Measurements from ENCODE around the gene PLEKHO2.
A peak's percentile ranks its signal among the peaks of the same experiment; 100 is the strongest.
"Not testable (repeated sequence)": the region's sequence is repeated elsewhere in the genome, so short reads cannot be mapped to it uniquely, and the experiment has no call there.

PLEKHO2 gene

DNA sequence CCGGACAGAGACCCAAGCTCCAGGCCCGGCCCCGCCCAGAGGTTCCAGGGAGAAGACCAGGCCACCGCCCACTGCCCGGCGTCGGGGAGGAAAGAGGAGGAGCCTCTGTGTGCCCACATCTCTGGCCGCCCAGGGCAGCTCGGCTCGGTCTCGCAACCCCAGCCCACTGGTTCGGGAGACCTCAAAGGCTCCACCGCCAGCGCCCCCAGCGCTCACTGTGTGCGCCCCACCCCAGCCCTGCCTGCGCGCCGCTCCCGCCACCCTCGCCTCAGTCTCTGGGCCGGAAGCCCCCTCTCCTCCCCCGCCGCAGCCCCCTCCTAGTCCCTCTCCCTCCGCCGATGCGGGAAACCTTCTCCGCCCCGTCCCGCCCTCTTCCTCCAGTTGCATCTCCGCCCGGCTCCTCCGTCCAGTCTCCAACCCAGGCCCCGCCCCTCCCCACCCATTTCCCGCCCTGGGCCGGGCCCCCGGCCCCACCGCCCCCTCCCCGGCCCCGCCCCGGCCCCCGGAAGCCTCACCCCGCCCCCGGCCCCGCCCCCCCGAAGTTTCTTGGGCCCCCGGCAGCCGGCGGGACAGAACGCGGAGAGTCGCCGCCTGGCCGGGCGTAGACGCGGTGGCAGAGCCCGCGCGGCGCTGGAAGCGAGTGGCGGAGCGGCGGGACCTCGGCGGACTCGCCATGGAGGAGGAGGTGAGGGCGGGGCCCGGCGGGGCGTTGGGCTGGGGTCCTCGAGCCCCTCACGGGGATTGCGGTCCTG is at the start of gene PLEKHO2:
PLEKHO2 (plus strand) TSS at position 572 of the 752 bp plus-strand sequence; CDS start at position 674, 102 bp downstream.
- peak; percentile 87 for DNase-seq

DNA sequence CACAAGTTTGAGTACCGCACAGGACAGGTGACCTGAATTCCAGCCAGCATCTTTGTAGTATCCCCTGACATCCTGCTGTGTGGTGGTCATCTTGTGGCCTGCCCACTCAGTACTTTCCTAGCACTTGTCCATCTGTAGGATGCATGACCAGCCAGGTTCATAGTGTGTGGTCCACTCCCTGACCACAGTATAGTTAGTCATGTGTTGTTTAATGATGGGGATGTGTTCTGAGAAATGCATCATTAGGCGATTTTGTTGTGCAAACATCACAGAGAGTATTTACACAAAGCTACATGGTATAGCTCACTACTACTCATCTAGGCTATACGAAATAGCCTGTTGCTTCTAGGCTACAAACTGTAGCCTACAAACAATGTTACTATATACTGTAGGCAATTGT is 49.4 kb upstream of the PLEKHO2 start:
- DNase-seq = no peak

GRCh38 chr15:64795299-64795698 is 46.4 kb upstream of the PLEKHO2 start:
- DNase-seq = not testable (repeated sequence)

GRCh38 chr15:64795921-64796320 is 45.8 kb upstream of the PLEKHO2 start:
- not testable (repeated sequence) for DNase-seq

DNA sequence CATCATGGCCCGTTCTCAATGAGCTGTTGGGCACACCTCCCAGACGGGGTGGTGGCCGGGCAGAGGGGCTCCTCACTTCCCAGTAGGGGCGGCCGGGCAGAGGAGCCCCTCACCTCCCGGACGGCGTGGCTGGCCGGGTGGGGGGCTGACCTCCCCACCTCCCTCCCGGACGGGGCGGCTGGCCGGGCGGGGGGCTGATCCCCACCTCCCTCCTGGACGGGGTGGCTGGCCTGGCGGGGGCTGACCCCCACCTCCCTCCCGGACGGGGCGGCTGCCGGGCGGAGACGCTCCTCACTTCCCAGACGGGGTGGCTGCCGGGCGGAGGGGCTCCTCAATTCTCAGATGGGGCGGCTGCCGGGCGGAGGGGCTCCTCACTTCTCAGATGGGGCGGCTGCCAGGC is 42.8 kb upstream of the PLEKHO2 start:
- not testable (repeated sequence) for DNase-seq

- DNase-seq = no peak
Observed at GRCh38 chr15:64800476-64800875, 41.2 kb upstream of the PLEKHO2 start.

DNA sequence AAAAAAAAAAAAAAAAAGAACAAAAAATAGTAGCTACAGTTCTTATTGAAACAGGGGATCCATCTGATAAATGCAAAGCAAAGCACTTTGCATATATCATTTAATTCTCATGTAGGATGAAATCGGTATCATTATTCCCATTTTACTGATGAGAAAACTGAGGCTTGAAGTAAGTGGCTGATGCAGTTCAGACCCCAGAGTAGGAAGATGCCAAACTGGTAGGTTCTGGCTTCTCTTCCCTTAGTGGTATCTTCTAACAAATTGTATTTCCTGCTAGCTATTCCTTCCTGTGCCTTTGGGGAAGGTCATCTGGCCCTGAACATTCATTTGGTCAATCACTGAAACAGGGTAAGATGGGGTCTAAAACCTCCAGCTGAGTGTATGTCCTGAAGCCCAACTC is 38.2 kb upstream of the PLEKHO2 start:
- no peak for DNase-seq

- no peak for DNase-seq
Observed at GRCh38 chr15:64804619-64805018, 37.1 kb upstream of the PLEKHO2 start.

- DNase-seq = no peak
Observed at GRCh38 chr15:64806509-64806908, 35.2 kb upstream of the PLEKHO2 start.

DNA sequence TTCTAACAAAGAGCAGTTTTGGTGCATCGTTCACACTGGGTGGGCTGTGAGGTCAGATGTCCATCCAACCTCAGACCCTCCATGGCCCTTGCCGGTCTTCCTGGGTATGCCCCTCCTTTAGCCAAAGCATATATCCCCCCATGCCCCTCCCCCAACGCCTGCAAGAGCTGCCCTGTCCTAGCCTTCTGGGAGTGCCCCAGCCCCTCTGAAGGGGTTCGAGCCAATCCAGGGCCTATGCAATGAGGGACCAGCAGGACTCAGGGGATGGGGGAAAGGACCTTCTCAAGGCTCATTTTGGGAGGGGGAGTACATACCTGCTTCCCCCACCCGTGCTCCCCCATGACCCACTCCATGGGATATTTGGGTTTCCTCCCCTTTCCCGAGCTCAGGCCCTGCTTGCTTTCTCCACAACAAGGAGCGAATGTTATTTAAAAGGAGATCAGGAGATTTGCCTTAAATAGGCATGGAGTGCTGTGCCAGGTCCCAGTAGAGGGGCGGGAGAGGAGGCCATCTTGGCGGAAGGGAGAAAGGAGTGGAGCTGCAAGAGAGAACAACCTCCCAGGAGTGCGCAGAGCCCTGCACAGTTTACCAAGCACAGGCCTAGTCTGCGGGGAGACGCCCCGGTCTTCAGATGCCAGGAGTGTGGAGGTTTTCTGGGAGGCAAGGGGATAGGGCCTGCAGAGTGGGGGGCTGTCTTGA is 34.5 kb upstream of the PLEKHO2 start:
- no peak for DNase-seq

GRCh38 chr15:64807751-64808222 is 33.9 kb upstream of the PLEKHO2 start:
- no peak for DNase-seq

DNA sequence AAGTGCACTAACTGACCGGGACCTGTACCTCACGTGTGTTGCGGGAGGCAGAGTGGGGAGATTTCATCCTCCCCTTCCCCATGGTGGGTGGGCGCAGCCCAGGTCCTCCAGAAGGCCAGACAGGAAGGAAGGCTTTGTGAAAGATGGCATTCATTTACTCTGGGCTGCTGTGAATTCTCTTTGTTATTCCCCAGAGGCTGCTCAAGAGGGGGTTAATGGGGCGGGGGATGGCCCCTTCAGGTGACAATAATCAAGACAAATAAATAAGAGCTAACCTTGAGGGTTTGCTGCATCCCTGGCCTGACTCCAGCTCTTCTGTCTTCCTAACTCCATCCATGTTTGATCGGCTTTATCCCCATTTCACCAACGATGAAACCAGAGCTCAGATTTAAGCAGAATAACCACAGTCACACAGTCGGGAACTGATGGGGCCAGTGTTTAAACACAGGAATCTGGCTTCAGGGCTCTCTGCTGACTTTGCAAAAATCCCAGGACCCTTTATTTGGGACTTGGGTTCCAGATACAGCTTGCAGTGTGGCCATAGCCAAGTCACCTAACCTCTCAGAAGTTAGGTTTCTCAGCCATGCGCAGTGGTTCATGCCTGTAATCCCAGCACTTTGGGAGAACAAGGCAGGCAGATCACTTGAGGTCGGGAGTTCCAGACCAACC is 32.8 kb upstream of the PLEKHO2 start:
- no peak for DNase-seq

- peak; percentile 67 for DNase-seq
Observed at GRCh38 chr15:64809649-64810496, 31.8 kb upstream of the PLEKHO2 start.

DNA sequence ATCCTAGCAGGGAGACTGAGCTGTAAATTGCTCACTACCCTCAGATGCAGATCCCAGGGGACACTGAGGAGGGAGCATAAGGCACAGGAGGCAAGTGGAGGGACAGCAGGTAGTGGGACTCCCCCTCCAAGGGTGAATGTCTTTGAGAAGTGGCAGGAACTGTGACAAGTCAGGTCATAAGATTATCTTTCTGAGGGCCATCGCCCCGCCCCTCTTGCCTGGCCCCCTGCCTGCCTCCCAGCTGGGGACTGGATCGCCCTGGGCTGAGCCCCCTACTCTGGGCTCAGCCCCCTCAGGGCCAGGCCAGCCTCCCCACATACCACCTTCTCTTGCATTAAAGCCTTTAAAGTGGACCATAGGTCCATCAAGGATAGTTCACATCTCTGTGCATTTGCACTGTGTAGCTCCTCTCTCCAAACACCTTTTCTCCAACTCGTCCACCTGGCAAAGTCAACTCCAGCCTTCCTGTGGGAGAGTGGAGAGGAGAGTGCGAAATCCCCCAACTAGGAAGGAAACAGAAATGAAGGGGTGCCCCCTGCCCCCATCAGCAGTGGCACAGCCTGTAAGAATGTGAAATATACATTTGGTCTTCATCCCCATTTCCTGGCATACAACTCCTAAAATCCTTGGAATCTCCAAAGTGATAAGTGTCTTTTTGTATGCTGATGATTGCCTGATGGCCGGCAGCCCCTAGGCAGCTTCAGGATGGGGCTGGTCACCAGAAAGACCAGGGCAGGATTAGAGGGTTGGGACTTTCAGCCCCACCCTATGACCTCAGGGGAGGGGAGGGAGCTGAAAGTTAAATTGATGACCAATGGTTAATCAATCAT is 31.0 kb upstream of the PLEKHO2 start:
- no peak for DNase-seq

GRCh38 chr15:64813075-64813474 is 28.6 kb upstream of the PLEKHO2 start:
- no peak for DNase-seq

- not testable (repeated sequence) for DNase-seq
Observed at GRCh38 chr15:64814283-64814682, 27.4 kb upstream of the PLEKHO2 start.

- DNase-seq = not testable (repeated sequence)
Observed at GRCh38 chr15:64814965-64815364, 26.8 kb upstream of the PLEKHO2 start.

- no peak for DNase-seq
Observed at GRCh38 chr15:64816452-64816851, 25.3 kb upstream of the PLEKHO2 start.

DNA sequence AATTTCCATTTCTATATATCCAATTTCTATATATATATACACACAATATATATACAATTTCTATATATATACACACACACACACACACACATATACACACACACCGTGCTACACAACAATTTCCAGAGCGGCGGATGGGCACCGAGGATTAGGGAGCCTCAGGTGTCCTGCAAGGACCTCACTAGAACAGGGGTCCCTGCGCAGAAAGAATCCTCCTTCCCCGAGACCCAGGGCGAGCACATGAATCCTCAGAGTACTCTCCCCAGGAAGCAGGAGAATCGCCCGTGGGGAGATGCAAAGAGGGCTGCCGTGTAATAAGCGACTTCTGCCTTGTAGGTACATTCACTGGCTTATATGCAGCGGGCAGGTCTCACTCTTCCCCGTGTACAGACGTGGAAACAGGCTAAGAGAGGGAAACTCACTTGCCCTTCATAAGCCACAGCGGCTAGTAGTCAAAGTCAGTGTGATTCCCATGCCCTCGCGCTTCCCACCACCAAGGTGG is 16.7 kb upstream of the PLEKHO2 start:
- no peak for DNase-seq

- DNase-seq = peak; percentile 99
Observed at GRCh38 chr15:64825431-64826294, 16.1 kb upstream of the PLEKHO2 start, which contains the start of gene PIF1. Gene PIF1 (minus strand): TSS chr15:64825647. CDS start chr15:64824335, 1,312 bp downstream.

Measured in SHP77 treated with DMSO at 0.1 percent for 48 hours (cell line).